8988T (cell line): ENCODE results near the gene ENKD1.

ENCODE experiments used
- DNase-seq: peaks from one replicate; pipeline ENCODE4 v3.0.0; 2011

The ENKD1 gene

DNA sequence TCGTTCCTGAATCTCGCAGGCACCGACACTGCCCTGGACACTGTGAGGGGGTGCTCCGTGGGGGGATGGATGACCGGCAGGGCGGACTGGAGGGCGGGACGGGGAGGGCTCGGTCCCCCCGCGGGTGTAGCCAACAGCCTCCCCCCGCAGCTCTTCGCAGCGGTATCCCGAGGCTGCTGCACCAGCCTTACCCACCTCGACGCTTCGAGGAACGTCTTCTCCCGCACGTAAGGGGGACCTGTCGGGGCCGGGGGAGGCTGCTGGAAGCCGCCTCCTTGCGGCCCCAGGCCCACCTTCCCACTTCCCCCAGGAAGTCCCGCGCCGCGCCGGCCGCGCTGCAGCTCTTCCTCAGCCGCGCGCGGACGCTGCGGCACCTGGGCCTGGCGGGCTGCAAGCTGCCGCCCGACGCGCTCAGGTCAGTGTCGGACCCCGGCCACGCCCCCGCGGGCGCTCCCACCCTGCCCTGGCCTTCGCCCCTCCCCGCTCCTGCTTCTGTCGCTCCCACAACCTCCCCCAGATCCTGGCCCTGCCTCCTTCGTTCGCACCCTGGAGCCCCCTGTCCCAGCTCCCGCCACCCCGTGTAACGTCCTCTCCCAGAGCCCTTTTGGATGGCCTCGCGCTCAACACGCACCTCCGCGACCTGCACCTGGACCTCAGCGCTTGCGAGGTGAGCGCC is 18.3 kb downstream of the ENKD1 start:
- peak; percentile 58 for DNase-seq

DNA sequence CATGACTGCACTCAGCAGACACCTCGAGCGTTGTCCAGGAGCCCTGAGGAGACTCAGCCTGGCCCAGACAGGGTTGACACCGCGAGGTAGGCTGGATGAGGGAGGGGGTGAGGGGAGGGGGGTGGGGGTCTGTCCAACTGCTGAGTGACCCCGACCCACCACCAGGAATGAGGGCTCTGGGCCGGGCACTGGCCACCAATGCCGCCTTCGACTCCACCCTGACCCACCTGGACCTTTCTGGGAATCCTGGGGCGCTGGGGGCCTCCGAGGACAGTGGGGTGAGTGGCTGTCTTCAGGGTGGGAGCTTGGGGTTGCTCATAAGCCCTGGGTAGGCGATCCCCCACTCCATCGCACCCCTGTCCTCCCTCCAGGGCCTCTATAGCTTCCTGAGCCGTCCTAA is 18.9 kb downstream of the ENKD1 start:
- no peak for DNase-seq

DNA sequence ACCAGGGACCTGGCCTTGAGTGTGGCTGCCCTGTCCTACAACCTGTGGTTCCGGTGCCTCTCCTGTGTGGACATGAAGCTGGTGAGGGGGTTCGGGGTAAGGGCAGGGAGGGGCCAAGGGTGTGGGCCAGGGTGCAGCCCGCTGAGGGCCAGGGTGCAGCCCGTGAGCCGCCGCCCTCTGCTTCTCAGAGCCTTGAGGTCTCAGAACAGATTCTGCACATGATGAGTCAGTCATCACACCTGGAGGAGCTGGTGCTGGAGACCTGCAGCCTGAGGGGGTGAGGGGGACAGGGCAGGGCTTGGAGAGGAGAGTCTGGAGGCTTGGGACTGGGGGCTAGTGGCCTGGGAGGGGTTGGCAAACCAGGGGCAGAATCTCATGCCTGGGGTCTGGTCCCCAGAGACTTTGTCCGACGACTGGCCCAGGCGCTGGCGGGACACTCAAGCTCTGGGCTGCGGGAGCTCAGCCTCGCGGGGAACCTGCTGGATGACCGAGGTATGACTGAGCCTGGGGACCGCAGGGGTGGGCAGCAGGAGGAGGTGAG is 19.4 kb downstream of the ENKD1 start:
- DNase-seq = peak; percentile 86

DNA sequence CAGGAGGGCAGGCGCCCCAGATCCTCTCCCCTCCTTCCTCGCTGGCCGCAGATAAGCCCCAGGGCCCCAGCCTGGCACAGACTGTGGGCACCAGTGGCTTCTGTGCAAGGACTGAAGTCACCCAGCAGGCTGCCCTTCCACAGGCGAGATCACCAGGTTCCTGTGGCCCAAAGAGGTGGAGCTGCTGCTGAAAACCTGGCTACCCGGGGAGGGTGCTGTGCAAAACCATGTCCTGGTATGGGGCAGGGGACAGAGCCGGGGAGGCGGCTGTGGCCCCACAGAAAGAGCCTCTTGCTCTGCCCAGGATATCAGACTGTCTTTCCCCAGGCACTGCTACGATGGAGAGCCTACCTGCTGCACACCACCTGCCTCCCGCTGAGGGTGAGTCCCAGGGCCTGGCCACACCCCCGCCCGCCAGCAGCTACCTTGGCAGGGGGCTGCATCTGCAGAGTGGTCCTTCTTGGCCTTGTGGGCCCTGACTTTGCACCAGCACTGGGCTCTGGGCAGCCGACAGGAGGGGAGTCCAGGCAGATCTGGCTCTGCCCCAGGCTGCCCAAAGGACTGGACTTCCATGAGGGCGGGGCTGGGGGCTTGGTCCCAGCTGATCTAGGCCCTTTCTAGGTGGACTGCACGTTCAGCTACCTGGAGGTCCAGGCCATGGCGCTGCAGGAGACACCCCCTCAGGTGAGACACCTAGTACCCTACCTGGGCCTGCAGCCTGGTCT is 21.0 kb downstream of the ENKD1 start:
- DNase-seq = peak; percentile 51

DNA sequence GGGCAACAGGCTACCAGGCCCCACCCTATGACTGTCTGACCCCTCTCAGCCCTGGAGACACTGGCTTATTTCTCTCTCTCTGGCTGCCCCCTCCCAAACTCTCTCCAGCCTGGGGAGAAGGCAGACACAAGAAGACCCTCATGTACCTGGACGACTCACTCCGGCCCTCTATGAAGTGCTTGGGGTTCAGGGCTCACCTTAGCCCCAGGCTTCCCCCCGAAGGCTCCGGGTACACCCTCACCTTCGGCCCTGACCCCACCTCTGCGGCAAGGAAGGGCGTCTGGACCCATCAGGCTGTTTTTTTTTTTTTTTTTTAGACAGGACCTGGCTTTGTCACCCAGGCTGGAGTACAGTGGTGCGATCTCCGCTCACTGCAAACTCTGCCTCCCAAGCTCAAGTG is 22.5 kb downstream of the ENKD1 start:
- DNase-seq = no peak

DNA sequence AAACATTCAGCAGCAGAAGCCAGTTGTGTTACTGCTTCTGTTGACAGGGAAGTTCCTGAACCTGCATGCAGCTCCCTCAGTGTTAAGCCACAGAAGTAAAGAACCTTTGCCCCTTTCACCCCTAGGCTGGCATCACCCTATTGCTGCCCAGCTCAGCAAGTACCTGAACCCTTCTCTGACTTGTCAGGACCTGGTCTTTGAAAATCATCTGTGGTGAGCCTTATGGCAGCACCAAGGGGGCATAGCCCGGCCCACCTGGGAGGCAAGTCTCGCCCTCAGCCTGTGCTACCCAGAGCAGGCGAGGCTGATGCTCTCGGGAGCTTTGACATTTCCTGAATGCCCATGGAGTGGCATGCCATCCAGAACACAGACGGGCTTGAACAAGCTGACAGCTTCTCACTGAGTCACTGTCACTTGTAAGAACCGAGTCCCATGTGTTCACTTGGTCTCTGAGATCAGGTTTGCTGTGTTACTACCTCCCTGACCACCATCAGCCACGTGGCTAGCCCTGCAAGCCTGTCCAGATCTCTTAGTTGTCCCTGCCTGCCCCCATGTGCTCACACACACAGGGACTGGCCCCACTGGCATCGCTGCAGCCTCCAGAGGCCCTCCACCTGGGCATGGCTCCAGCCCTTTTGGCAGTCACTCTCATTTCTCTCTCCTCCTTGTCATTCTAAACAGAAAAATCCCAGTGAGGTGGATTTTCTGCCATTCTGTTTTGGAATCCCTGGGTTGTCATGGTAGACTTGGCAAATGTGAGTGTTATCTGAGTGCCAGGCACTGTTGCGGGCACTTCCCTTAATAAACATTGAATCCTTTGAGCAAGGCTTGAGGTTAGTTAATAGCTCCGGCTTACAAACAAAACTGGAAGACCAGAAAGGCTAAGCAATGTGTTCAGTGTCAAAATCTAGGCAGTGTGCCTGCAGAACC is 24.5 kb downstream of the ENKD1 start:
- DNase-seq = peak; percentile 42

DNA sequence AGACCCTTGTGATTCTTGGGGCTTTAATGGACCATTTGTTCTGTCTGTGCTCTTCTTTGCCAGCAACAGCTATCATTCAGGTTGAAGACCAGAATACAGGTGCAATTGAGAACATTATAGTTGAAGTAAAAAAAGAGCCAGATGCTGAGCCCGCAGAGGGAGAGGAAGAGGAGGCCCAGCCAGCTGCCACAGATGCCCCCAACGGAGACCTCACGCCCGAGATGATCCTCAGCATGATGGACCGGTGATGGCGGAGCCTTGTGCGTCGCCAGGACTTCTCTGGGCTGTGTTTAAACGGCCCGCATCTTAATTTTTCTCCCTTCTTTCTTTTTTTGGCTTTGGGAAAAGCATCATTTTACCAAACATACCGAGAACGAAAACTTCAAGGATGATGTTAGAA is 28.9 kb downstream of the ENKD1 start:
- no peak for DNase-seq

DNA sequence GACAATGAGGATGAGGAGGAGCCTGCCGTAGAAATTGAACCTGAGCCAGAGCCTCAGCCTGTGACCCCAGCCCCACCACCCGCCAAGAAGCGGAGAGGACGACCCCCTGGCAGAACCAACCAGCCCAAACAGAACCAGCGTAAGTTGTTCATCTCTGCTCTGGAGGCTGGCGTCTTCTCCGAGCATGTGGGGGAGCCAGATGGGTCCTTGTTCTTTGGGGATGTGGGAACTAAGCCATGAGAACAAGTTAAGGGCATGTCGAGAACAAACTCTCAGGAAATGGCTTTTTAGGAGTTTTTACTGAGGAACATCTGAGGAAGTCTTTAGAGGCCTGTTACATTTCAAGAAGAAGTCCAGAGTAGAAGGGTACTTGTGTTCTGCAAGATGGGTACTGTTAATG is 29.8 kb downstream of the ENKD1 start:
- no peak for DNase-seq

DNA sequence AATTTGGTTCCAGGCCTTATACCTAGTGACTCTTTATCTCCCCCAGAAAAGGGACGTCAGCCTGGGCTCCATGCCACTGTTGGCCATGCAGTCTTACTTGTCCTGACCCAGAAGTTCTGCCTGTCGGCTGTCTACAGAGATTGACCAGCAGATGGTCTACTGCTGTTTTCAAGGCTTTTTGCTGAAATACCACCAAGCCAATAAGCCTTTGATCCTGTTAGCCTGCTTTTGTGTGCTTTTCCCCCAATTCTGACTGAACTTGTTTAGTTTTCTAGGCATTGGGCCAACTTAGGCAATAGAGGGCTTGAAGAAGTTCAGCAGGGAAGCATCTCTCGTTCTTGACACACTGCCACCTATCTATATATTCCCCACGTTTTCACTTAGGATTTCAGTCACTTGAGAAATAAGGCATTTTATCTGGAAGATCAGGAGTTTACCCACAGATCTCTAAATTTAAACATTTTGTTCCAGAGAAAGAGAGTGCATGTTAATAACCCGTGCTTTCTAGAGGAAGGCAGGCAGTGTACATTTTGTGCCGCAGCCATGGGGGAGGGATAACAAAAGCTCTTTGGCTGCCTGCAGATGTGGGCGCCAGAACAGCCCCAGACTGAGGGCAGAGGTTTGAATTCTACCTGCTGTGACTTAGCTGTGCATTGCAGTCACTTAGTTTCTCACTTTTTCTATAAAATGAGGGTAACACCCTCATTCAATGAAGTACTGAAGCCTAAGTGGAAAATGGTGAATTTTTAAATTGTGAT is 34.0 kb downstream of the ENKD1 start:
- DNase-seq = no peak

DNA sequence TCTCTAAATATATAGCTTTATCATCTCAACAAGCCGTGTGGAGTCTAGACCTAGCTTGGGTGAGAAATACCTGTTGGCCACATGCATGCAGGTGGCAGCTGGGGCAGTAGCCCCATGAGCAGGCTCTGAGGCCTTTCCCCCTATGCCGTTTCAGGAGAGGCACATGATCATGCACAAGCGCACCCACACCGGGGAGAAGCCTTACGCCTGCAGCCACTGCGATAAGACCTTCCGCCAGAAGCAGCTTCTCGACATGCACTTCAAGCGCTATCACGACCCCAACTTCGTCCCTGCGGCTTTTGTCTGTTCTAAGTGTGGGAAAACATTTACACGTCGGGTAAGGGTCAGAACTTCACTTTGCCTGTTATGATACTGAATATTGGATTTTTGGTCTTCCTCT is 38.3 kb downstream of the ENKD1 start:
- DNase-seq = no peak

DNA sequence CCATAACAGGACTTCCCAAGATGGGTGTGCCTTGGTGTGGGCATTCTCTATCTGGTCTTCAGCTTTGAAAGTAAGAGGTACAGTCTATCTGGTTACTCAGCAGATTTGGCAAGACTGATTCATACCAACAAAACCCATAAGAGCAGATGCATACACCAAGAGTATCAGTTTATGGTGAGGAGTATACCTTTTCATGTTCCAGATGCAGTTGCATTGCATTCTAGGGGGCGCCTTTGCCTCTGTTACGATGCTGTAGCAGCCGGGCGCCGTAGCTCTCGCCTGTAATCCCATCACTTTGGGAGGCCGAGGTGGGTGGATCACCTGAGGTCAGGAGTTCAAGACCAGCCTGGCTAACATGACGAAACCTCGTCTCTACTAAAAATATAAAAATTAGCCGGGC is 52.7 kb downstream of the ENKD1 start:
- DNase-seq = no peak
